Posterior cingulate gyrus (tissue), 11 donors: ENCODE measurements around the gene TRABD.
"Not testable (repeated sequence)": the region's sequence is repeated elsewhere in the genome, so short reads cannot be mapped to it uniquely, and the experiment has no call there.

Experiments
- DNase-seq, 10 donors: peaks; one replicate each; pipeline versions ENCODE4 v3.0.0 to v3.0.0-alpha.2; 2020 to 2021; ENCODE audit warnings: mixed read lengths in 3 of 10
- intact Hi-C: fragments of 100-400 bp; cut with DNase I; formaldehyde crosslinking; loops from one replicate; pipeline ENCODE4 v1.15.1; 2023

Gene TRABD

DNA sequence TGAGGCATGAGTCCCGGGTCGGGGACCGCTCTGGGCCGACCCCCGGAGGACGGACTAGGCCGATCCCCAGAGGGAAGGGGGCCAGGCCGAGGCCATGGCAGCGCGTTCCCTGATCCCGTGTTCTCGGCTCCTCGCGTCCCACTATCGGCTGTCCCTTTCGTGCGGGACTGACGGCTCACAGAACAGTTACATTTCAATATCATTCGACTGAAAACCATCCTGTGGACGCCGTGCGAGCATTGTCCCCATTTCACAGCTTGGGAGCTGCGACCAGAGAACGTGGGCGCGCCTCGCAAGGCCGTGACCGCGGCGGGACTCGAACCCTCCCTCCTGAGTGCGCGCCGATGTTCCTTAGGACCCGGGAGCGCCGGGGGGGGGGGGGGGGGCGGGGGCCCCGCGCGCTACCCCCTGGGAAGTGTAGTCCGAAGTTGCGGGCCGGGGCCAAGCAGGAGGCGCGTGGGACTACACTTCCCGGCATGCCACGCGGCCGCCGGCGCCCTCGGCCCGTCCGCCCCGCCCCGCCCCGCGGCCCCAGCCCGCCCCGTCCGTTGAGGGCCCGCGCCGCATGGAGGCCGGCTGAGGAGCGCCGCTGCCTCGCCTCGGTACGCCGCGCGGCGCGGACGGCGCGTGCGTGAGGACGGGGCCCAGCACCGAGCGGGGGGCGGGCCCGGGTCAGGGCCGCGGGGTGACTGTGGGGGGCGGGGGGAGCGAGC is at the start of gene TRABD:
Gene TRABD (plus strand): TSS at position 539 of the 713 bp plus-strand sequence. CDS start 7,148 bp downstream, outside the sequence.
- intact Hi-C loops: loop anchor here (2.0 kb wide), 1 partner anchor 15 kb away; the partner anchor contains the start of gene SELENOO

GRCh38 chr22:50136581-50137015 is 49.1 kb upstream of the TRABD start:
- intact Hi-C loops: no loop called here
- peak in 1 of 10 donors; percentile 78 for DNase-seq

More for the DNA sequence above, at the start of gene TRABD:
- peak; percentile 77 to 98 (median 86) for DNase-seq

DNA sequence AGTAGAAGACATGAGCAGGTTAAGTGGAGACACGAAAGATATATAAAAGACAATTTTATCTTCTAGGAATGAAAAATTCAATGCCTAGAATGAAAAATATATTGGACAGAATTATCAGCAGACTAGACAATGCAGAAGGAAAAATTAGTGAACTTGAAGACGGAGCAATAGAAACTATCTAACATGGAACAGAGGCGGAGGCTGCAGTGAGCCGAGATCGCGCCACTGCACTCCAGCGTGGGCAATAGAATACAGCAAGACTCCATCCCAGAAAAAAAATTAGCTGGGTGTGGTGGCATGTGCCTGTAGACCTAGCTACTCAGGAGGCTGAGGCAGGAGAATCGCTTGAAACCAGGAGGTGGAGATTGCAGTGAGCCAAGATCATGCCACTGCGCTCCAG is 48.4 kb upstream of the TRABD start:
- intact Hi-C loops: not testable (repeated sequence)
- peak in 1 of 10 donors; percentile 55 for DNase-seq

GRCh38 chr22:50138041-50138440 is 47.7 kb upstream of the TRABD start:
- DNase-seq: no peak
- intact Hi-C loops: no loop called here

DNA sequence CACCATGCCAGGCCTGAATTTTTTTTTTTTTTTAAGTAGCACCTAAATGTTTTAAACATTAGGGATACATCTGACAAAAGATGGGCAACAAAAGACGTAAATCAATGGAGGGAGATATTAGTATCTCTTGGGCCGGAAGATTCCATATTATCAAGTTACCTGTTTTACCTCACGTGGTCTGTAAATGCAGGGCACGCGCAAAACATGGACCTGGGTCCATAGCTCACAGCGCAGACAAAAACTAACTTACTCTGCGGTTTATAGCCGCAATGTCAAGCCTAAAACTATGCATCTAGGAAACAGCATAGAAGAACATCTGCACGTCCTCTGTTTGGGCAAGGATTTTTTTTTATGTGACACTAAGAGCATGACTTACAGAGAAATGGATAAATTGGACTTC is 46.7 kb upstream of the TRABD start:
- DNase-seq: no peak
- intact Hi-C loops: no loop called here

DNA sequence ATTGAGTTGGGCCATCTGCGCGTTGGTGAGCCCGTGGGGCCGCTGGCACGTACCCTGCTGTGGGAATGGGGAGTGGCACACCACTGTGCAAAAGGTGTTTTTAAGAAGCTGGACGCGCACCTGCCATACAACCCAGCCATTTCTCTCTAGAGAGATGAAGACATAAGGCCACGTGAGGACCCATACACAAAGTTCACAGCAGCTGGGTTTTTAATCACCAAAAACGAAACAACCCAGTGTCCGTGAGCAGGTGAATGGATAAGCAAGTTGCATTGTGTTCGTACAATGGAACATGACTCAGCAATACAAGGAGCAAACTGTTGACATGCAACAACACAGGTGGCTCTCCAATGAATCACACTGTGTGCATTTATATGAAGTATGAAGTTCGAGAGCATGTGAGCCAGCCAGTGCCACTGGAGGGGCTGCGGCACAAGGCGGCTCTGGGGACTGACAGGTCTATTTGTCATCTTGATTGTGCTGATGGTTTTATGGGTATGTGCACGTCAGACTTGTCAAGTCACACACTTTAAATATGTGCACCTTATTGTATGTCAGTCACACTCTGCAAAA is 45.8 kb upstream of the TRABD start:
- intact Hi-C loops: no loop called here
- DNase-seq: no peak

- DNase-seq: no peak
- intact Hi-C loops: no loop called here
These were observed 45.1 kb upstream of the TRABD start for GRCh38 chr22:50140615-50141014.

GRCh38 chr22:50141462-50141861 is 44.3 kb upstream of the TRABD start:
- DNase-seq: peak in 1 of 10 donors; percentile 80
- intact Hi-C loops: no loop called here

GRCh38 chr22:50141891-50142363 is 43.8 kb upstream of the TRABD start:
- DNase-seq: peak in 1 of 10 donors; percentile 17
- intact Hi-C loops: no loop called here

DNA sequence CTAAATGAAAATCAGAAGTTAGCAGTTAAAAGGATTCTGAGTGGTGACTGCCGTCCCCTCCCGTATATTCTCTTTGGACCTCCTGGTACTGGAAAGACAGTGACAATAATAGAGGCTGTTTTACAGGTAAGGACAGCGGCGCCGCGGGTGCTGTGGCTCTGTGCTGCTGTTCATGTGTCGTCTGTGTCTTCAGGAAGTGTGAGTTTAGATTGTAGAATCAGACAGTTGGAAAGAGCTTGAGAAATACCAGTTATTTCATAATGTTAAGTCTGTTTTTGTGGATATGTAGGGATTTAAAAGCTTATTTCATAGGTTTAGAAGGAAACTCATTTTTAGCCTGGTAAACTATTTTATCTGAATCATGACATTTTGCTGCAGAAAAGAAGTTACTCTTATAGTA is 42.6 kb upstream of the TRABD start:
- intact Hi-C loops: no loop called here
- DNase-seq: peak in 2 of 10 donors; percentile 6 to 22

DNA sequence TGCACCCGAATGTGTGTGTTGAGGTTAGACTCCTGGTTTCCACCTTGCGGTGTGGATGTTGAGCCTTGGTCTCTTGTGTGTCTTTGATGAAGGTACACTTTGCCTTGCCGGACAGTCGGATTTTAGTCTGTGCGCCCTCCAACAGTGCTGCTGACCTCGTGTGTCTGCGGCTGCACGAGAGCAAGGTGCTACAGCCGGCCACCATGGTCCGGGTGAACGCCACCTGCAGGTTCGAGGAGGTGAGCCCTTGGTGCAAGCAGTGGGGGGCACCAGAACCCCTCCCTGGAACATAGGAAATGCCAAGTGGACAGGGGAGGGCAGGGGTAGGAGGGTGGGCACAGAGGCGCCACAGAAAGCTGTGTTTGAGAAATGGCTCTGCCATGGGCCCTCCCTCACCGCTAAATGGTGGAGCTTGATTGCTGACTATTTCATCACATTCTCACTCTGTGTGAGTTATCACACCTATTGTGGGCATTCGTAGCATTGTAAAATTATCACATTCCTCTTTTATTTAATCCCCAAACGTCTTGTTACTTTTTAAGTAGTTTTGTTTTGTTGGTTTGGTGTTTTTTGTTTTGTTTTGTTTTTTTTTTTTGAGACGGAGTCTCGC is 41.6 kb upstream of the TRABD start:
- DNase-seq: peak in 2 of 10 donors; percentile 38 to 49
- intact Hi-C loops: no loop called here

GRCh38 chr22:50145721-50146438 is 39.8 kb upstream of the TRABD start:
- intact Hi-C loops: loop anchor here (2.0 kb wide), 1 partner anchor 65 kb away; no protein-coding TSS in a partner anchor

DNA sequence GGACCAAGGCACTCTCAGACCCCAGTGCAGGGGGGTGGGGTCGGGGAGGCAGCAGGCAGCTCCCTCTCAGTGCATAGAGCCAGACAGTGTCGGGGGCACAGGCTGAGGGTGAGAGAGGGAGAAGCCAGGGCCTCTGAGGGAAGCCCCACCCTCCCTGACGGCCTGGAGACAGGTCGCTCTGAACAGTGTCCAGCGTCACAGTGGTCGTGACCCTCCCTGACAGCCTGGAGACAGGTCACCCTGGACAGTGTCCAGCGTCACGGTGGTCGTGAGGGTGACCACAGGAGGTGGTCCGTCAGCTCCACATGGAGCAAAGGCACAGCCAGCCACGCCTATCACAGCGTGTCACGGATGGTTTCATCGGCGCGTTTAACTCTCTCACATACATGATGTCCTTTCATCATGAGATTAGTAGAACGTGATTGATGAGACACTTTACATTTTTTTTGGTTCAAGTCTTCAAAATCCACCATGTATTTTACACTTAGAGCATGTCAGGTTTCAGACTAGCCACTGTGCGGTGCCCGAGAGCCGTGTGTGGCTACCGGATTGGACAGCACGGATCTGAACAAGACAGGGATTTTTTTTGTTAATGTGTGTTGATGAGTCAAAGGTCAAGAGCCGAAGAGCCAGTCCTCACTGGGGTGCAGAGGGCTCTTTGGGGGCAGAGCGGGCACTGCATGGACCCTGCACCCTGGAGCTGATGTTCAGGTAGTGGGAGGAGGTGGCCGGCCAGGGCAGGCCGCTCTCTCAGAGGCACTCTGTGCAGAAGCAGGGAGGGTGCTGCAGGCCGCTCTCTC is 39.1 kb upstream of the TRABD start:
- peak; percentile 63 to 97 (median 78) for DNase-seq
- intact Hi-C loops: loop anchor here (2.0 kb wide), 1 partner anchor 64 kb away; no protein-coding TSS in a partner anchor

More at GRCh38 chr22:50145721-50146438, 39.8 kb upstream of the TRABD start:
- peak in 2 of 10 donors; percentile 58 to 74 for DNase-seq

DNA sequence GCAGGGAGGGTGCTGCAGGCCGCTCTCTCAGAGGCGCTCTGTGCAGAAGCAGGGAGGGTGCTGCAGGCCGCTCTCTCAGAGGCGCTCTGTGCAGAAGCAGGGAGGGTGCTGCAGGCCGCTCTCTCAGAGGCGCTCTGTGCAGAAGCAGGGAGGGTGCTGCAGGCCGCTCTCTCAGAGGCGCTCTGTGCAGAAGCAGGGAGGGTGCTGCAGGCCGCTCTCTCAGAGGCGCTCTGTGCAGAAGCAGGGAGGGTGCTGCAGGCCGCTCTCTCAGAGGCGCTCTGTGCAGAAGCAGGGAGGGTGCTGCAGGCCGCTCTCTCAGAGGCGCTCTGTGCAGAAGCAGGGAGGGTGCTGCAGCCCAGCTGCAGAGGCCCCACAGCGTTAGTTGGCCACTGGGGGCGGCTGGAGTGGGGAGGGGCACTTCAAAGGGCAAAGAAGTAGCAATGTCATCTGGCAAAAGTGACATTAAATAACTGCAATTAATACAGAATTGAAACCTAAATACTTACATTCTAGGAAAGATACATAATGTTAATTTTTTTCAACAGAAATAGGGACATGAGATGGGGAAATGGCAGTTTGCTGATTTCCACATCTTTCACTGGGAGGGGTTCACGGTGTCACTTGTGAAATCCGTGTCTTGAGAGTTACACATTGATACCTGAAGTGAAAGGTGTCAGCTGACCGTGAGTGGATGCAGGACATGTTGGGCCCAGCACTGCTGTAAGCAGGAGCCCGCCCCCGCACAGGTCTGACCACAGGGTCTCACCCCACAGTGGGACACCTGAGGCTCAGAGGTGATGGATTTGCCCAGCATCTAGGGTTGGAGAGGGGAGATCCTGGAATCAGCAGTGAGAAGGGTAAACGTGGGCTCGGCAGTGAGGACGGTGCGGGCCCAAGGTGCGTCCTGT is 38.2 kb upstream of the TRABD start:
- intact Hi-C loops: loop anchor here (2.0 kb wide), 1 partner anchor 63 kb away; no protein-coding TSS in a partner anchor
- DNase-seq: peak in 2 of 10 donors; percentile 71 to 80

- DNase-seq: peak in 2 of 10 donors; percentile 47 to 82
- intact Hi-C loops: no loop called here
These were observed 37.6 kb upstream of the TRABD start for GRCh38 chr22:50148166-50148500.

DNA sequence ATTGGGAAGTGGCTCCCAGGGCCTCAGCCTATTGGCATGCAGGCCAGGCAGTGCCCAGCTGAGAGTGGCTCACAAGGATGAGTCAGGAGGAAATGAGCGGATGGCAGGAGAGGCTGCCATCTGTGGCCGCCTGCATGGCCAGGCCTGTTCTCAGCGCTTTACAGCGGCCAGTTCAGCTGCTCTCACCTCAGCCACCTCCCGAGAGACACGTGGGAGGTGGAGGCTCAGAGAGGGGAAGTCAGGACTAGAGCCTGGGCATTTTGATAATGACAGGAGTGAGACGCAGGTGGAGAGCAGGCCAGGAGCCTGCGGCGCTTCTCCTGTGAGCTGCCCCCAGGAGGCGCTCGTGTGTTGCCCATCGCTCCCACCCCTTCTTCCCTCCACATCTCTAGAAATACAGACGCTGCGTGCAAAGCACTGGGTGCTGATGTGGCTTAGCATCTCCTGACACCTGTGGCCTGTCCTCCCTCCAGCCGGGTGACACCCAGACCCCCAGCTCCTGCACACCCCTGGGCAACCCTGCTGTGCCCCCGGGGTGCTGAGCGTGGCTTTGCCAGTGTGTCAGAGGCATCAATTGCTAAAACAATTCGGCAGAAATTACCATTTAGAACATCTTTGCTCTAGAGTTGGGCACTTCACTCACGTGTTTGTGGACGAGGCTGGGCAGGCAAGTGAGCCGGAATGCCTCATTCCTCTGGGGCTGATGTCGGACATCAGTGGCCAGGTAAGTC is 36.6 kb upstream of the TRABD start:
- peak in 3 of 10 donors; percentile 35 to 84 (median 77) for DNase-seq
- intact Hi-C loops: no loop called here

DNA sequence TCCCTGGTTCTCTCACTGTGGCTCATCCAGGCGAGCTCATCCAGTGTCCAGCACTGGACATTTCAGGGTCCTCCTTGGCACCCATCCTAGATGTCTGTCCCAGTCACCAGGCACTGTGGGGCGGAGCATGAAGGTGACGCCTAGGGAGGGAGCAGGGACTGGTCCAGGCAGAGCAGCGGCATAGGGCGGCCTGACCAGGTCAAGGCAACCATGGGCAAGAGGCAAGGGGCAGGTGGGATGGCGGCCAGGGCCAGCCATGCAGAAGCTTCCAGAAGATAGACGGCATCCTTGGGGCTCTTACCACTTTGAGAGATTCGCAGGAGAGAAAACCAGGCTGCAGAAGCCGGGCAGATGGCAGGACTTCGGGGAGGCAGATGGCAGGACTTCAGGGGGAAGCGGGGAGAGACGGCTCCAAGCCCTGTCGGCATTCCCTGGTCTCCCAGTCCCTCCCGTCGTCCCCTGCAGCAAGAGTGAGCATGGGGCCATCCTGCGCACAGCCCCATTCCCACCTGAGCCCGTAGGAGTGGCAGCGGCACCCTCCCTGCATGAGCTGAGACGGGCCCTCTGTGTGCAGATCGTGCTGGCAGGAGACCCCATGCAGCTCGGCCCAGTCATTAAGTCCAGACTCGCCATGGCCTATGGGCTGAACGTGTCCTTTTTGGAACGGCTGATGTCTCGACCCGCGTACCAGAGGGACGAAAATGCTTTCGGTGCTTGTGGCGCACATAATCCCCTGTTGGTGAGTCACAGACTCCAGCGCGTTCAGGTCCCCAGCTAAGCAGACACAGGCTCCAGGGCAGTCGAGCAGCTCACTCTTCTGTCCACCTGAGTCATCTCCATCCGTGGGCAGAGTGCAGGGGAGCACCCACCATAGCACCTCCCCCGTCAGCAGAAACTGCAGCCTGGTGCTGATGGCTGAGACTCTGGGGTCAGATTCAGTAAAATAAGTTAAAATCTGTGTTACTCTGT is 35.3 kb upstream of the TRABD start:
- intact Hi-C loops: no loop called here
- DNase-seq: peak in 2 of 10 donors; percentile 82 to 84
